HG03159 (cell line): ENCODE results near the gene PDZD4.

Experiments
- ATAC-seq: cut with Tn5 transposase; IDR thresholded peaks from one replicate; pipeline ENCODE4 v1.9.1; 2021; ENCODE audit warnings: mild to moderate bottlenecking, moderate library complexity; ENCODE audit not compliant: unreplicated experiment

The PDZD4 gene

GRCh38 chrX:153829799-153830639, at the start of gene PDZD4:
Gene PDZD4, minus strand, starts transcription at chrX:153830544. Its CDS starts 246 bp downstream, at chrX:153830298.
- no peak for ATAC-seq

GRCh38 chrX:153879741-153880439, 49.5 kb upstream of the PDZD4 start:
- no peak for ATAC-seq

GRCh38 chrX:153878969-153879653, 48.8 kb upstream of the PDZD4 start:
- ATAC-seq, result no peak

GRCh38 chrX:153878345-153878744, 48.0 kb upstream of the PDZD4 start:
- no peak for ATAC-seq

GRCh38 chrX:153877571-153878261, 47.4 kb upstream of the PDZD4 start:
- ATAC-seq, result no peak

GRCh38 chrX:153876112-153876491, 45.8 kb upstream of the PDZD4 start:
- ATAC-seq, result no peak

GRCh38 chrX:153875391-153876111, 45.2 kb upstream of the PDZD4 start:
- no peak for ATAC-seq

GRCh38 chrX:153874366-153875125, 44.2 kb upstream of the PDZD4 start:
- ATAC-seq, result no peak

- no peak for ATAC-seq
These were observed 43.7 kb upstream of the PDZD4 start for GRCh38 chrX:153874085-153874365.

- no peak for ATAC-seq
These were observed 43.1 kb upstream of the PDZD4 start for GRCh38 chrX:153873282-153874084.

- ATAC-seq, result no peak
These were observed 41.9 kb upstream of the PDZD4 start for GRCh38 chrX:153871946-153872878.

GRCh38 chrX:153871451-153871850, 41.1 kb upstream of the PDZD4 start:
- no peak for ATAC-seq

GRCh38 chrX:153870791-153871360, 40.5 kb upstream of the PDZD4 start:
- no peak for ATAC-seq

GRCh38 chrX:153870288-153870690, 39.9 kb upstream of the PDZD4 start:
- ATAC-seq, result no peak

- ATAC-seq, result no peak
These were observed 39.3 kb upstream of the PDZD4 start for GRCh38 chrX:153869473-153870287.

GRCh38 chrX:153868576-153869472, 38.5 kb upstream of the PDZD4 start:
- ATAC-seq, result no peak
